HG03095 (cell line): ENCODE results near the gene IRF2BPL.

Source experiments
- ATAC-seq: cut with Tn5 transposase; IDR thresholded peaks from one replicate; pipeline ENCODE4 v1.9.1; 2021; ENCODE audit warnings: moderate library complexity; ENCODE audit not compliant: unreplicated experiment

Gene IRF2BPL

GRCh38 chr14:77055306-77055705 lies 26.8 kb upstream of the IRF2BPL start:
- ATAC-seq, result no peak

GRCh38 chr14:77053046-77053841 lies 24.7 kb upstream of the IRF2BPL start:
- ATAC-seq, result no peak

GRCh38 chr14:77052281-77053044 lies 24.0 kb upstream of the IRF2BPL start:
- no peak for ATAC-seq

- ATAC-seq, result no peak
Measured at GRCh38 chr14:77051116-77051515, 22.6 kb upstream of the IRF2BPL start.

GRCh38 chr14:77046721-77047120 lies 18.2 kb upstream of the IRF2BPL start:
- ATAC-seq, result no peak

GRCh38 chr14:77045238-77046162 lies 17.0 kb upstream of the IRF2BPL start:
- ATAC-seq, result no peak

GRCh38 chr14:77044783-77045237 lies 16.3 kb upstream of the IRF2BPL start:
- ATAC-seq, result no peak

- ATAC-seq, result no peak
Measured at GRCh38 chr14:77043984-77044485, 15.5 kb upstream of the IRF2BPL start.

GRCh38 chr14:77043177-77043983 lies 14.9 kb upstream of the IRF2BPL start:
- ATAC-seq, result no peak

- no peak for ATAC-seq
Measured at GRCh38 chr14:77041881-77042545, 13.5 kb upstream of the IRF2BPL start.

- peak; percentile 5 for ATAC-seq
Measured at GRCh38 chr14:77040741-77041653, 12.5 kb upstream of the IRF2BPL start.

- peak; percentile 40 for ATAC-seq
Measured at GRCh38 chr14:77040059-77040740, 11.7 kb upstream of the IRF2BPL start.

- ATAC-seq, result no peak
Measured at GRCh38 chr14:77039285-77040058, 11.0 kb upstream of the IRF2BPL start.

- no peak for ATAC-seq
Measured at GRCh38 chr14:77037938-77038568, 9.5 kb upstream of the IRF2BPL start.

- ATAC-seq, result no peak
Measured at GRCh38 chr14:77037215-77037937, 8.9 kb upstream of the IRF2BPL start.
